Ectodermal cell (in vitro differentiated cells): Measurements from ENCODE around the gene IDE.

Source experiments
- H3K27ac ChIP-seq: 2 replicates; pipeline ENCODE4 v1.7.0; 2013; ENCODE audit warnings: mild to moderate bottlenecking, low read depth, low read length; ENCODE audit not compliant: insufficient read depth, poor library complexity, severe bottlenecking
- H3K27me3 ChIP-seq: 2 replicates; pipeline ENCODE4 v1.7.0; 2013; ENCODE audit warnings: mild to moderate bottlenecking, low read length; ENCODE audit not compliant: insufficient read depth, control insufficient read depth, poor library complexity, severe bottlenecking
- H3K36me3 ChIP-seq: one replicate; pipeline ENCODE4 v1.7.0; 2013; ENCODE audit warnings: low read length; ENCODE audit not compliant: control insufficient read depth, insufficient read depth
- H3K4me1 ChIP-seq: one replicate; pipeline ENCODE4 v1.7.0; 2013; ENCODE audit warnings: low read length; ENCODE audit not compliant: control insufficient read depth, insufficient read depth
- H3K4me3 ChIP-seq: 2 replicates; pipeline ENCODE4 v1.7.0; 2013; ENCODE audit warnings: low read depth, low read length, control low read depth; ENCODE audit not compliant: insufficient read depth
- H3K9me3 ChIP-seq: 2 replicates; pipeline ENCODE4 v1.7.0; 2013; ENCODE audit warnings: mild to moderate bottlenecking, low read length, moderate library complexity; ENCODE audit not compliant: control insufficient read depth
- WGBS, 2 experiments: methylation state at CpG; one replicate each; pipeline ENCODE4 v1.1.7; 2013; ENCODE audit warnings: missing lambda C conversion rate in 2 of 2; 5-methylcytosine and 5-hydroxymethylcytosine counted together

IDE gene

DNA sequence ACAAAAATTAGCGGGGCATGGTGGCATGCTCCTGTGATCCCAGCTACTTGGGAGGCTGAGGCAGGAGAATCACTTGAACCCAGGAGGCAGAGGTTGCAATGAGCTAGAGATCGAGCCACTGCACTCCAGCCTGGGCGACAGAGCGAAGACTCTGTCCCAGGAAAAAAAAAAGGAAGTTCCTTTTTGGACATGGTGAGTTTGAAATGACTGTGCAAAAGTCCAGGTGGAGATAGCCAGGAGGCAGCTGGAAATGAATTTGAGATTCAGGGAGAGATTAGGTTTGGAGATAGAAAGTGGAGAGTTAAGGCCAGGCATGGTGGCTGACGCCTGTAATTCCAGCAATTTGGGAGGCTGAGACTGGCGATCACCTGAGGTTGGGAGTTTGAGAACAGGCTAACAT, 143.8 kb downstream of the IDE start:
- Histone ChIP-seq H3K9me3 (no peaks in the 10 kb centered on the region), H3K36me3 (no peaks in the 10 kb centered on the region), H3K4me1 (no peaks in the 10 kb centered on the region), H3K27ac (no peak overlapping the region), H3K4me3 (no peak overlapping the region), H3K27me3 (no peaks in the 10 kb centered on the region)
- WGBS, 2 experiments = 88 to 93% methylated on average over 6 of the region's 6 CpGs

DNA sequence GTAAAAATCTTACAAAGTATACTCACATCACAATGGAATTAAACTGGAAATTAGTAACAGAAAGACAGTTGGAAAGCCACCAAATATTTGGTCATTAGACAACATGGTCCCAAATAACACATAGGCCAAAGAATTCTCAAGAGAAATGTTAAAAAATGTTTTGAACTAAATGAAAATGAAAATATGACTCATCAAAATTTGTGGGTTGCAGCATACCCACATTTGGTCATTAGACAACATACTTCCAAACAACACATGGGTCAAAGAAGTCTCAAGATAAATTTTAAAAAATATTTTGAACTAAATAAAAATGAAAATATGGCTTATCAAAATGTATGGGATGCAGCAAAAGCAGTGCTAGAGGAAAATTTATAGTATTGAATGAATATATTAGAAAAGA, 152.3 kb downstream of the IDE start:
- Histone ChIP-seq H3K9me3 (no peaks in the 10 kb centered on the region), H3K27me3 (peaks cover 25% of the 10 kb centered on the region)

DNA sequence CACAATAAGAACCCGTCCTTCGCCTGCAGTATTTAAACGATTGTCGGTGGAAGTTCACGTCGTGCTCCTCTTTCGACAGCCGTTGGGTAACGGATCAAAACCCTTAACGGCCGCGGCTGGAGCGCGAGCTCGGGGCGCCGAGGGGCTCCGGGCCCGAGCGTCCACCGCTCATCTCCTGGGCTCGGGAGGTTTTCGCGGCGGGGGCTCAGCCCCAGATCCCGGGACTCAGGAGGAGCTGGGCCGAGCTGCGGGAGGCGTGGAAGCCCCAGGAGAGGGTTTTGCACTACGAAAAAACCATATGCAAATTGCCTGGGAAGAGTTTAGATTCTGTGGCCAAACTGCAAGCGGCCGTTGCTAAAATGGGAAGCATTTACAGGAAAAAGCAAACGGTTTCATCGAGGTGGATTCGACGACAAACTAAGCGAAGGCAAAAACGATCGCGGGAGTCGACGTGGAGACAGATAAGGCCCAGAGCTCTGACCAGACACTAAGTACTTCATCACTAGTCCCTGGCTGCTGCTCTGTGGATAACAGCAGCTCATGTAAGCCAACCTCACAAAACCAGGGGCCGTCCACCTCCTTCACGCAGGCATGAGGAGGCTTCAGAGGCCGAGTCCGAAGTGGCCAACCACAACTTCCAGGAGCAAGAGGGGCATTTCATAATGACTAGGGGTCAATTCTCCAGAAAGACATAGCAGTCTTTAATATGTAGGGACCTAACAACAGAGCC, 153.2 kb downstream of the IDE start:
- Histone ChIP-seq H3K9me3 (no peaks in the 10 kb centered on the region), H3K27ac (no peak overlapping the region), H3K27me3 (peaks cover 25% of the 10 kb centered on the region), H3K36me3 (no peaks in the 10 kb centered on the region), H3K4me1 (no peaks in the 10 kb centered on the region), H3K4me3 (no peak overlapping the region)
- 43 to 46% methylated on average over 46 of the region's 46 CpGs for WGBS, 2 experiments

More for the DNA sequence above, 152.3 kb downstream of the IDE start:
- H3K27ac ChIP-seq = no peak overlapping the region
- H3K4me3 ChIP-seq = no peak overlapping the region
- H3K36me3 ChIP-seq = no peaks in the 10 kb centered on the region
- no peaks in the 10 kb centered on the region for H3K4me1 ChIP-seq

DNA sequence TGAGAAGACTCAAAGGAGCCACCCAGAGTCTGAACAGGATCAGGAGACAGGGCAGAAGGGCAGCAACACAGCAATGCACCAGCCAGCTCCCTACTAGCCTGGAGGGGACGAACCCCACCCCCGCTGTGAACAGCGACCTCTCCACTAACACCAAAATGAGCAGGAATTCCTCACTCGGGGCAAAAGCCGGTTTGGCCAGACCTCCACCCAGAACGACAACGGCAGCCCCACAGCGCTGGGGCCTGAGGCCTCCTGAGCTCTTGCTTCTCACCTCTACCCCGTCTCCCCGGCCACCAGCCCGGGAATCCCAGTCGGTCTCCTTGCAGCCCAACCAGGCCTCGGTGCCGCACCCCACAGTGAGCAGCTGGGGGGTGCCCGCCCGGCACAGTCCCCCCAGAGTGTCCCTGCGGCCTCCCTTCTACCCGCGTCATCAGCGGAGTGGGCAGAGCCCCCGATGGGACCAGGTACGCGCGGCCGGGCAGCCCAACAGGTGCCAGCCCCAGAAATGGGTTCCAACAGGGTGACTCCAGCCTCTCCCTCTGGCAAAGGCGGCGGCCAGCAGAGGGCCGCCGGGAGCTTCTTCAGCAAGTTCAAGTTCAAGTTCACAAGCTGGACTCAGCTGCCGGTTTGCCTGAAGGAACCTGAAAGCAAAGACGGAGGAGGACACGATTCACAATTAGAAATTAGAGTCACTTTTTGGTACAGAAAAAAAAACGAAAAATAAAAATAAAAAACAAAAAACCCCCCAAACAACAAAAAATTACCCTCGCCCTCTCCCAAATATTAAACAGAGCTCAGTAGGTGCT, 153.9 kb downstream of the IDE start:
- no peak overlapping the region for H3K27ac ChIP-seq
- no peaks in the 10 kb centered on the region for H3K4me1 ChIP-seq
- H3K9me3 ChIP-seq = no peaks in the 10 kb centered on the region
- peaks cover 25% of the 10 kb centered on the region for H3K27me3 ChIP-seq
- H3K4me3 ChIP-seq = no peak overlapping the region
- WGBS, 2 experiments = 49 to 50% methylated on average over 34 of the region's 34 CpGs
- H3K36me3 ChIP-seq = no peaks in the 10 kb centered on the region

DNA sequence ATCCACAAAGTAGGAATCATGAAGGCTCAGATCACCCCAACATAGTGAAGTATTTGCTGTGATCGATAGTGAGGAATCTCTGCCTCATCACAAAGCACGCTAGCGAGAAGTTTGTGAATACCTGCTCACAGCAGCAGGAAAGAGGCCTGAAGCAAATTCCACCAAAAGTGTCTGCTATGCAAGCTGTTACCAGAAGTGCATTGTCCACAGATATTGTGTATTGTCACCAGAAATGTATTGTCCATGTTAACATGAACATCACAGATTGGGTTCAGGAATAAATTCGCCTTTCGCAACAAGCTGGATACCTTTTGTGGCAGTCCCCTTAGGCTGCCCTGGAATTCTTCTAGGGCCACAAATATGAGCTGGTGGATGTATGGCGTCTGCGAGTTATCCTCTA, 155.0 kb downstream of the IDE start:
- no peak overlapping the region for H3K27ac ChIP-seq
- H3K9me3 ChIP-seq = no peaks in the 10 kb centered on the region
- no peaks in the 10 kb centered on the region for H3K36me3 ChIP-seq
- H3K4me3 ChIP-seq = no peak overlapping the region
- peaks cover 25% of the 10 kb centered on the region for H3K27me3 ChIP-seq
- WGBS, 2 experiments = 87 to 92% methylated on average over 7 of the region's 7 CpGs
- no peaks in the 10 kb centered on the region for H3K4me1 ChIP-seq

DNA sequence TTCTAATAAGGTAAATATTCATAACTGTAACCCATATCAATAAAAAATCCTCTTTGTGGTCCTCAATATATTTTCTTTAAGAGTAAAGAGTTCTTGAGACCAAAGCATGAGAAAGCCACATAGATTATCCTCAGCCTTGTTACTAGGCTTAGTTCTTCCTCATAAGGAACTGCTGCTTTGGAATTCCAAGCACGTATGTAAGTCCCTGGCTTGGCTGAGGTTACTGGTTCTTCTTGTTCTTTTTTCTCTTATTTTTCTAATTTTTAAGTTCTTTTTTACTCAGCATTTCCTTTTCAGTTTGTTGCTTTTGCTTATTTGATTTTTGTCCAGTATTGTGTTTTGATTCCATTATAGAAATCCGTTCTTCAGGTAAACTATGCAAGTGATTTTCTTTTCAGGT, 155.7 kb downstream of the IDE start:
- H3K4me1 ChIP-seq = no peaks in the 10 kb centered on the region
- H3K36me3 ChIP-seq = no peaks in the 10 kb centered on the region
- no peaks in the 10 kb centered on the region for H3K9me3 ChIP-seq
- no peak overlapping the region for H3K27ac ChIP-seq
- H3K4me3 ChIP-seq = no peak overlapping the region
- H3K27me3 ChIP-seq = peaks cover 25% of the 10 kb centered on the region
- WGBS, 2 experiments = 92 to 96% methylated on average over 2 of the region's 2 CpGs

DNA sequence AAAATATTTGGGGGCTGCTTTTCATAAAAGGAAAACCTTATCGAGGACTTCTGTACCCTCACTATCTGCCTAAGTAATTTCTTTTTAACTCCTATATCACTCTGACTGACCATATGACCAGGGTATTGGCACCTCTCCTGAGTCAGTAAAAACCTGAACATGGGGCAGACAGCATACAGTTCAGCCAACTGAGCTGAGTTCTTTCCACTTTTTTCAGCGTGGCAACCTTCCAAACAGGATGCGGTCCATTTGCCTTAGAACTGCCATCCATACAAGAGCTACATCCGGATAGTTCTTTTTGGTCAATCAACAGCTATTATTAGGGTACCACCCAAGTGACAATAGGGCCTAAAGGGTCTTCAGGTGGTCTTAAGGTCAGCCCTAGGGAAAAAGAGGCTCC, 160.4 kb downstream of the IDE start:
- no peaks in the 10 kb centered on the region for H3K9me3 ChIP-seq
- no peaks in the 10 kb centered on the region for H3K4me1 ChIP-seq
- H3K27ac ChIP-seq = no peak overlapping the region
- WGBS, 2 experiments = 92 to 94% methylated on average over 4 of the region's 4 CpGs
- H3K27me3 ChIP-seq = no peaks in the 10 kb centered on the region
- H3K4me3 ChIP-seq = no peak overlapping the region
- H3K36me3 ChIP-seq = no peaks in the 10 kb centered on the region

DNA sequence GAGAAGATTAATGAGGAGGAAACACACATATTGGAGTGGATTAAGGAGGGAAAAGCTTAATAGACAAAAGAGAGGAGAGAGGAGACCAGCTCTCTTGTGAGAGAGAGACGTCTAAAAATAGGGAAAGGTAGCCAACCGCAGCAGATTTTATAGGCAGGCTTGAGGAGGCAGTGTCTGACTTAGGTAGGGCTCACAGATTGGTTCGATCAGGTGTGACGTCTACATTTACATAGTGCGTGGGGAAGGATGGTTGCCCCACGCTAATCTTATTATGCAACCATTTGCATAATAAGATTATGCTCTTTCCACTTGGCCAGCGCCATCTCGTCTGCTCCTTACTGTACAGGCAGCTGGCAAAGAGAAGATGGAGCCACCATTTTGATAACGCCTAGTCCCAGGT, 160.9 kb downstream of the IDE start:
- no peaks in the 10 kb centered on the region for H3K36me3 ChIP-seq
- H3K27me3 ChIP-seq = no peaks in the 10 kb centered on the region
- no peaks in the 10 kb centered on the region for H3K4me1 ChIP-seq
- H3K4me3 ChIP-seq = no peak overlapping the region
- H3K27ac ChIP-seq = no peak overlapping the region
- no peaks in the 10 kb centered on the region for H3K9me3 ChIP-seq
- 91 to 95% methylated on average over 9 of the region's 9 CpGs for WGBS, 2 experiments

DNA sequence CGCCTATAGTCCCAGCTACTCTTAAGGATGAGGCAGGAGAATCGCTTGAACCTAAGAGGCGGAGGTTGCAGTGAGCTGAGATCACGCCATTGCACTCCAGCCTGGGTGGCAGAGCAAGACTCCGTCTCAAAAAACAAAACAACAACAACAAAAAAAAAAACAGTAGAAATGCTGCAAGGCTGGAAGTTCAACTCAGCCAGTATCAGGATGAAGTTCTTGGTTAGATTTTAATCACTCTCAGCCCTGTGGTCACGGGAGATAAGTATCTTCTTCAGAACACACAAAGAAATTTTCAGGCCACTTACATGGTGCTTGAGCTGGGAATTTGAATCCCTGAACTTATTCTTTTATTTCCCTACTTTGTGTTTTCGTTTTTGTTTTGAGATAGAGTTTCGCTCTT, 162.5 kb downstream of the IDE start:
- 93 to 95% methylated on average over 8 of the region's 8 CpGs for WGBS, 2 experiments
- Histone ChIP-seq H3K4me1 (peaks cover 4% of the 10 kb centered on the region), H3K27ac (no peak overlapping the region), H3K27me3 (no peaks in the 10 kb centered on the region), H3K36me3 (no peaks in the 10 kb centered on the region), H3K9me3 (no peaks in the 10 kb centered on the region), H3K4me3 (no peak overlapping the region)

DNA sequence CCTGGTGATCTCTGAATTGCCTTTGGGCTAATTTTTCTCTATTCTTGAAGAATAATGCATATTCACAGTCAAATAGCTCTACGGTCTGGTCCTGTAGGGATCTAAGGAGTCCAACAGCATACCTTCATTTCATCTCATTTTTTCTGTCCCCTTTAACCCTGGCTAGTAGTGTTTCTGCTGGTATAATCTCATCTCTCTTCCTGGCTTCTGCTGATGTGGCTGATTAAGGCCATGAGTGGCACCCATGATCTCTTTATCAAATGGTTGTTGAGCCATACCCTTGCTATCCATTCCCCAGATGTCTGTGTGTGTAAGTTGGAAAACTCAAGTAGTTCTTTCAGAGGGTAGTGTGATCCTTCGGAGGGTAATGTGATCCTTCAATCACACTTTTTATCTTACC, 163.4 kb downstream of the IDE start:
- no peak overlapping the region for H3K4me3 ChIP-seq
- H3K27ac ChIP-seq = no peak overlapping the region
- H3K9me3 ChIP-seq = no peaks in the 10 kb centered on the region
- WGBS, 2 experiments = 78 to 79% methylated on average over 1 to 2 of the region's 2 CpGs
- peaks cover 4% of the 10 kb centered on the region for H3K4me1 ChIP-seq
- H3K27me3 ChIP-seq = no peaks in the 10 kb centered on the region
- no peaks in the 10 kb centered on the region for H3K36me3 ChIP-seq
